GM12891 (cell line): Measurements from ENCODE around the gene CLEC4M.

Source experiments
- POLR2A ChIP-seq: IDR thresholded peaks from 2 replicates; pipeline ENCODE4 v1.6.1; 2011; ENCODE audit warnings: low read depth, low read length, control low read depth
- POLR2AphosphoS5 ChIP-seq: IDR thresholded peaks from 2 replicates; pipeline ENCODE4 v1.6.1; 2011; ENCODE audit warnings: low read depth, low read length, control low read depth
- POU2F2 ChIP-seq: IDR thresholded peaks from 2 replicates; pipeline ENCODE4 v1.6.1; 2011; ENCODE audit warnings: low read depth, mild to moderate bottlenecking, control low read depth, low read length, moderate library complexity

- TF ChIP-seq POLR2A (no peak), POLR2AphosphoS5 (no peak), POU2F2 (no peak)
Observed at GRCh38 chr19:7746903-7747884, 15.8 kb upstream of the CLEC4M start, which contains the start of gene CD209.
